CD4-positive, CD25-positive, alpha-beta regulatory T cell (primary cell): ENCODE results near the gene BEND6. TPM values are rescaled to one million over a fixed set of nuclear protein-coding genes. Genes with fewer than 3 reads are reported as not detected.

Source experiments
- ATAC-seq, 2 donors: fragments of 150-1000 bp; cut with Tn5 transposase; one replicate each; pipeline ENCODE4 v1.10.0; 2021; ENCODE audit warnings: low read depth in 2 of 2, moderate number of reproducible peaks in 2 of 2, moderate library complexity in 1 of 2
- DNase-seq, 3 donors: peaks; one replicate each; pipeline versions ENCODE4 v3.0.0 to v3.0.0-alpha.2; 2012 to 2022; ENCODE audit warnings: mixed read lengths in 1 of 3
- H3K27ac ChIP-seq: one replicate; pipeline ENCODE4 v1.7.0; 2013; ENCODE audit warnings: mild to moderate bottlenecking, low read length; ENCODE audit not compliant: insufficient read depth, poor library complexity, severe bottlenecking
- H3K27me3 ChIP-seq: one replicate; pipeline ENCODE4 v1.7.0; 2013; ENCODE audit warnings: low read length; ENCODE audit not compliant: control insufficient read depth, insufficient read depth
- H3K36me3 ChIP-seq: one replicate; pipeline ENCODE4 v1.7.0; 2013; ENCODE audit warnings: mild to moderate bottlenecking, low read length, moderate library complexity; ENCODE audit not compliant: control insufficient read depth, insufficient read depth
- H3K4me1 ChIP-seq: 2 replicates; pipeline ENCODE4 v1.7.0; 2013; ENCODE audit warnings: mild to moderate bottlenecking, low read length; ENCODE audit not compliant: insufficient read depth, control insufficient read depth, poor library complexity, severe bottlenecking
- H3K4me3 ChIP-seq: one replicate; pipeline ENCODE4 v1.7.0; 2013; ENCODE audit warnings: low read depth, mild to moderate bottlenecking, low read length, moderate library complexity
- H3K9me3 ChIP-seq, 2 experiments: 1 replicate in 1 of 2; 2 replicates in 1 of 2; pipeline ENCODE4 v1.7.0; 2013; ENCODE audit warnings: low read length in 2 of 2, mild to moderate bottlenecking in 1 of 2, moderate library complexity in 1 of 2; ENCODE audit not compliant: control insufficient read depth in 2 of 2
- H3K27ac Mint-ChIP-seq, 3 donors: one replicate each; pipeline ENCODE4 v1.8.0; 2020 to 2022; ENCODE audit warnings: mild to moderate bottlenecking in 3 of 3, mixed read lengths in 3 of 3, moderate library complexity in 2 of 3
- H3K27me3 Mint-ChIP-seq: one replicate; pipeline ENCODE4 v1.8.0; 2022; ENCODE audit warnings: mild to moderate bottlenecking, mixed read lengths
- H3K36me3 Mint-ChIP-seq: one replicate; pipeline ENCODE4 v1.8.0; 2020; ENCODE audit warnings: mixed read lengths
- H3K4me1 Mint-ChIP-seq, 4 donors: one replicate each; pipeline ENCODE4 v1.8.0; 2020 to 2022; ENCODE audit warnings: mixed read lengths in 4 of 4, mild to moderate bottlenecking in 1 of 4
- H3K4me3 Mint-ChIP-seq, 4 donors: one replicate each; pipeline ENCODE4 v1.8.0; 2020 to 2022; ENCODE audit warnings: mild to moderate bottlenecking in 4 of 4, mixed read lengths in 4 of 4, moderate library complexity in 3 of 4
- H3K9me3 Mint-ChIP-seq, 7 donors: one replicate each; pipeline ENCODE4 v1.8.0; 2020 to 2022; ENCODE audit warnings: mixed read lengths in 7 of 7, mild to moderate bottlenecking in 3 of 7, moderate library complexity in 2 of 7
- polyA plus RNA-seq, 4 donors: library from polyadenylated mRNA; unstranded; fragments of 300-500 nt; fragmentation: Illumina TruSeq; gene quantifications; one replicate each; pipeline ENCODE4 v1.2.3, GENCODE V29; 2021
- total RNA-seq: library from RNA; stranded (reverse); gene quantifications from one replicate; pipeline ENCODE4 v1.2.3, GENCODE V29; 2022

Gene BEND6
- total and polyA plus RNA-seq, 5 donors from 2014 or later, result not detected

DNA sequence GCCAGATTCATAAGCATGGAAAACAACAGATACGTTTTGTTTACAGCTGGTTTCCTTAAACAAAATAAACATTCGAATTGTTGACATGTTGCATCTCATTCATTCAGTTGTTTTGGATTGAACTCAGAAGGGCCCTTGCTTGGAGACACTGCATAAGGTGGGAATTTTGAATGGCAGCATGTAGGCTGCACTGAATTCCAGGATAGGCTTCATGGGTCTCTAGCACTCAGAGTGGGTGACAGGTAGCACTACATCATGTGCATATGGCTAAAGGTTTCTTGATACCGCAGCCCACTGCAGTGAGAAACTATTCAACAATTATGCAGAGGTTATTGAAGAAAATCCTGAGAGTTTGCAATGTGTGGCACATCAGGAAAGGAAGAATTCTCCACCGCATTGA is 1.6 kb downstream of the BEND6 start:
- peak overlapping the region in 1 of 4 donors; percentile 84 for H3K4me3 Mint-ChIP-seq
- H3K27ac Mint-ChIP-seq, result no peak overlapping the region
- ATAC-seq, result no peak

DNA sequence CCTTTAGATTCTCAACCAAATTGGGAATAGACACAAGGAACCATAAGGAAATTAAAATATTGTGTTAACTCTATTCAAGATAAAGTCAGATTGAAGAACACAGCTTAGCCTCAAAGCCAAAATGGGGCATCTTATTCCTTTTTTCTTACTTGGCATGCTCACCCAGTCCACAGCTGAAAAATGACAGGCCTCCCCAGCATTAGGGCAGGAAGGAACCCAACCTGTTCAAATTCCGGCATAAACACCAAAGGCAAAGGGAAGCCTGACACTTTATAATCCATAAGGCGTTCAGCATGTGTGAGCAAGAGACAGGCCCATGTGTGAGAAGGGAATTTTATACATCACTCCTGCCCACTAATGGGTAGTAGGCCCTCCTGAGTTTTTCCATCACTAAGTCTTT is 2.9 kb downstream of the BEND6 start:
- peaks cover 56% of the 10 kb centered on the region for H3K27me3 Mint-ChIP-seq
- H3K27me3 ChIP-seq, result peaks cover 38% of the 10 kb centered on the region
- peaks cover 21% of the 10 kb centered on the region for H3K4me1 ChIP-seq
- H3K4me3 ChIP-seq, result no peak overlapping the region
- no peaks in the 10 kb centered on the region for H3K9me3 ChIP-seq
- no peak overlapping the region for H3K27ac Mint-ChIP-seq
- H3K27ac ChIP-seq, result no peak overlapping the region
- H3K4me1 Mint-ChIP-seq, result peaks cover 8 to 22% (median 16%) of the 10 kb centered on the region in 4 donors
- ATAC-seq, result no peak
- H3K36me3 Mint-ChIP-seq, result no peaks in the 10 kb centered on the region
- no peaks in the 10 kb centered on the region for H3K36me3 ChIP-seq
- peaks cover 0 to 4% (median 0%) of the 10 kb centered on the region in 7 donors for H3K9me3 Mint-ChIP-seq
- no peak for DNase-seq
- H3K4me3 Mint-ChIP-seq, result no peak overlapping the region

More for the DNA sequence above, 1.6 kb downstream of the BEND6 start:
- no peak for DNase-seq
- Histone ChIP-seq H3K9me3 (no peaks in the 10 kb centered on the region), H3K4me1 (peaks cover 21% of the 10 kb centered on the region), H3K36me3 (no peaks in the 10 kb centered on the region), H3K4me3 (no peak overlapping the region), H3K27me3 (peaks cover 49% of the 10 kb centered on the region), H3K27ac (no peak overlapping the region)
- peaks cover 57% of the 10 kb centered on the region for H3K27me3 Mint-ChIP-seq
- H3K36me3 Mint-ChIP-seq, result no peaks in the 10 kb centered on the region
- peaks cover 12 to 22% (median 16%) of the 10 kb centered on the region in 4 donors for H3K4me1 Mint-ChIP-seq
- H3K9me3 Mint-ChIP-seq, result peaks cover 0 to 4% (median 0%) of the 10 kb centered on the region in 7 donors

DNA sequence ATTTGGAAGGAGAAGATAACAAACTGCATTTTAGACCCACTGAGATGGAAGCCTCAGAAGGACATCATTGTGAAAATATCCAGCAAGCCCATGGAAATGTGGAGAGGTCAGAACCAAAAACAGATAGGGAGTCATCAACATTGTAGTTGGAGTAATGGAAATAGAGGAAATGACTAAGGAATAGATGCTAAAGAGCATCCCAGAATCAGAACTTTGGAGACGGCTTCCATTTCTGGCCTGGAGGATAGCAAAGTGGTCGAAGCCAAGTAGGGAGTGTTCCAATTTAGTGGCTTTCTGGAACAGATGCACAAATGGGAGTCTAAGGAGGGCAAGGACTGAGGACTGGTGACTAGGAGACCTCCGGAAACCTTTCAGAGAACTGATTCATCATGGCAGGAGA is 3.6 kb downstream of the BEND6 start:
- Mint-ChIP-seq H3K36me3 (no peaks in the 10 kb centered on the region), H3K9me3 (peaks cover 0 to 4% (median 0%) of the 10 kb centered on the region in 7 donors), H3K27ac (no peak overlapping the region), H3K4me1 (peaks cover 4 to 17% (median 13%) of the 10 kb centered on the region in 4 donors), H3K4me3 (no peak overlapping the region), H3K27me3 (peaks cover 50% of the 10 kb centered on the region)
- Histone ChIP-seq H3K27me3 (peaks cover 32% of the 10 kb centered on the region), H3K9me3 (no peaks in the 10 kb centered on the region), H3K36me3 (no peaks in the 10 kb centered on the region), H3K27ac (no peak overlapping the region), H3K4me3 (no peak overlapping the region), H3K4me1 (peaks cover 20% of the 10 kb centered on the region)
- ATAC-seq (no peak), DNase-seq (no peak)

DNA sequence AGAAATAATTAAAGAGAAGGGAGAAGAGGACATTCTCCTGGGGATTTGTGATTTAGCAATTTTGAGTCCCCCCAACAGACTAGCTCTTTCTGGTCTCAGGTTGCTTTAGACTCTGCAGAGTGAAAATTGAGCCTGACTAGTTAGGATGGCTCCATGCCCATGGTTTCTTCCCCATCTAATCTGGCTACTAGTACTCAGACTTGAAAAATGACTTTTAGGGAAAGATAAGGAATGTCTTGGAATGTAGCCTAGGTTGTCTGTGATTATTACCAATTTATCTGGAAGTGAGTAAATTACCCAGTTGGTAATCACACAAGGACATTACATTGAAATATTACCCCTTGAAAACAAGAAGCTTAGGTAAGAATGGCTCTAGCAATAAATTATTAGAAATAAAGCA is 4.2 kb downstream of the BEND6 start:
- Histone ChIP-seq H3K27ac (no peak overlapping the region), H3K4me3 (no peak overlapping the region), H3K36me3 (no peaks in the 10 kb centered on the region), H3K9me3 (no peaks in the 10 kb centered on the region), H3K27me3 (peaks cover 30% of the 10 kb centered on the region), H3K4me1 (peaks cover 14% of the 10 kb centered on the region)
- peaks cover 0 to 4% (median 0%) of the 10 kb centered on the region in 7 donors for H3K9me3 Mint-ChIP-seq
- H3K4me3 Mint-ChIP-seq, result no peak overlapping the region
- ATAC-seq, result no peak
- H3K27ac Mint-ChIP-seq, result no peak overlapping the region
- no peak for DNase-seq
- H3K4me1 Mint-ChIP-seq, result peaks cover 4 to 11% (median 8%) of the 10 kb centered on the region in 4 donors
- H3K27me3 Mint-ChIP-seq, result peaks cover 44% of the 10 kb centered on the region
- no peaks in the 10 kb centered on the region for H3K36me3 Mint-ChIP-seq

DNA sequence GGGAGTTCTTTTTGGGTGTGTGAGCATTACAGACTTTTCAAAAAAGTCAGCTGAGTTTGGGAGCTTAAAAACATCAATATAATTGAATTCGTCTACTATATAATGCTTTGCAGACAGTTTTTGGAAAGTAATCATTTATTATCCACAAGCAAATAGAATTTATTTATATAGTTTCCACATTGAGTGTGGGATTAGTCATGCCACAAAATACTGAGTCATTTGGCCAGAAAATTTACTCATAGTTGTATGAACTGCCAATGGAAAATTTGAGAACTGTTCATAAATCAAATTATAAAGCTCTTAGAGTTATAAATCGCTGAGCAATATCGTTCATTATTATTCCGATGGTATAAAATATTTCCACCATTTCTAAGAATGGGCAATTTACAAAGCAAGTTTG is 5.0 kb downstream of the BEND6 start:
- peaks cover 4 to 8% (median 6%) of the 10 kb centered on the region in 4 donors for H3K4me1 Mint-ChIP-seq
- peaks cover 40% of the 10 kb centered on the region for H3K27me3 Mint-ChIP-seq
- Histone ChIP-seq H3K36me3 (no peaks in the 10 kb centered on the region), H3K27ac (no peak overlapping the region), H3K9me3 (no peaks in the 10 kb centered on the region), H3K4me3 (no peak overlapping the region), H3K4me1 (peaks cover 9% of the 10 kb centered on the region), H3K27me3 (peaks cover 30% of the 10 kb centered on the region)
- DNase-seq (no peak), ATAC-seq (no peak)
- H3K36me3 Mint-ChIP-seq, result no peaks in the 10 kb centered on the region
- H3K4me3 Mint-ChIP-seq, result no peak overlapping the region
- H3K27ac Mint-ChIP-seq, result no peak overlapping the region
- peaks cover 0 to 5% (median 0%) of the 10 kb centered on the region in 7 donors for H3K9me3 Mint-ChIP-seq

DNA sequence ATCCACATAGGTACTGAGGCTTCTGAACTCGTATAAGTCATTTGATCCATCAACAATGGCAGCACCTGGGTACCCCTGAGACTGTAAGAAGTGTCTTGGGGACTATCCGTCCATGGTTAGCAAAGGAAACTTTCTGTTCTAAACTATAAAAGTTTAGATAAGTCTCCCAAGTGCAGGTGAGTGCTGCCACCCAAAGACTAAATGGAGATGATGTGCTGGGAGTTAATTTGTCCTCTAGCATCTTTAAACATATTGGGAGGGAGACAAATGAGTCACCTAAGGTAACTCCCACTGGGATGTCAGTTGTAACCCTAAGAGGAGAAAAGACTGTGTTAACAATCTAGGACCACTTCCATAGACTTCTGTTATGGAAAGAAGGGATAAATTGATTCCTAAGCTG is 6.2 kb downstream of the BEND6 start:
- DNase-seq, result no peak

DNA sequence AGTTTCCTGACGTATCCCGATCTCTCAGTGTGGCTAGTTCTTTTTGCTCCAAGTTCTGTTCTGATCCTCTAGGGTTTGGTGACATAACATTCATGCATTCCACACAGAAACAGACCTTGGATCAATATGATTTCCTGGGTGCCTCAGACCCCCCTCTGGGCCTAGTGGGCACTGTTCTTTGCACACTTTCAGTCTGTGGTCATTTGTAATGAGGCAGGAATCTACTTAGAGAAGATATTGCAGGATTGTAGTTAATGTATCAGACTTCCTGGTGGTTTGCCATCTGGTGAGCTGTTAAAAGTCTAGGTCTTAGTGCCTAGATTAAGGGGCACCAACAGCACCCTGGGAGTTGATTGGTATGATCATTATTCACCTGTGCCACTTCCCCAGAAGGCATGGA is 7.5 kb downstream of the BEND6 start:
- Mint-ChIP-seq H3K27me3 (peaks cover 22% of the 10 kb centered on the region), H3K9me3 (peaks cover 0 to 5% (median 0%) of the 10 kb centered on the region in 7 donors), H3K4me1 (peaks cover 0 to 2% (median 0%) of the 10 kb centered on the region in 4 donors), H3K36me3 (no peaks in the 10 kb centered on the region), H3K27ac (no peak overlapping the region), H3K4me3 (no peak overlapping the region)
- Histone ChIP-seq H3K4me1 (no peaks in the 10 kb centered on the region), H3K4me3 (no peak overlapping the region), H3K9me3 (no peaks in the 10 kb centered on the region), H3K36me3 (no peaks in the 10 kb centered on the region), H3K27me3 (peaks cover 16% of the 10 kb centered on the region), H3K27ac (no peak overlapping the region)
- ATAC-seq (no peak), DNase-seq (no peak)

More for the DNA sequence above, 6.2 kb downstream of the BEND6 start:
- Histone ChIP-seq H3K27ac (no peak overlapping the region), H3K36me3 (no peaks in the 10 kb centered on the region), H3K4me1 (no peaks in the 10 kb centered on the region), H3K4me3 (no peak overlapping the region), H3K27me3 (peaks cover 26% of the 10 kb centered on the region), H3K9me3 (no peaks in the 10 kb centered on the region)
- Mint-ChIP-seq H3K9me3 (peaks cover 0 to 5% (median 0%) of the 10 kb centered on the region in 7 donors), H3K4me1 (peaks cover 0 to 2% (median 0%) of the 10 kb centered on the region in 4 donors), H3K4me3 (no peak overlapping the region), H3K27ac (no peak overlapping the region), H3K27me3 (peaks cover 30% of the 10 kb centered on the region), H3K36me3 (no peaks in the 10 kb centered on the region)
- ATAC-seq, result no peak

DNA sequence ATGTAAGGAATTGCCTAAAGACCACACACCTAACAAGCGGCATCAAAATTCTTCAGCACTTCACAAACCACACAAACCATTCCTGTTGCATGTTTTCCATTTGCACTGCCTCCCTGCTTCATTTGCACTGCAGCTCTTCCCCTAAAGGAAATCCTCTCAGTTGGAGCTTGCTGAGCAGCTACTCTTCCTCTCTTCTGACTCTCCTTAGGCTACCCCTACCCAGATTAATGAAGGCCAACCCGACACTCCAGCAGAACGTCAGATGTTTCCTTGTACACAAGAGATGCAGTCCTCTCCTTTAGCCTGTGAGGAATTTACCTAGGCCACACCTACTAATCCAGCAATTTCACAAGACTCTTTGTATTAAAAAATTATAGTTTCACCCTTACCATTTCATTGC is 8.1 kb downstream of the BEND6 start:
- Histone ChIP-seq H3K4me3 (no peak overlapping the region), H3K4me1 (no peaks in the 10 kb centered on the region), H3K27ac (no peak overlapping the region), H3K9me3 (no peaks in the 10 kb centered on the region), H3K27me3 (peaks cover 12% of the 10 kb centered on the region), H3K36me3 (no peaks in the 10 kb centered on the region)
- H3K36me3 Mint-ChIP-seq, result no peaks in the 10 kb centered on the region
- H3K4me3 Mint-ChIP-seq, result no peak overlapping the region
- peaks cover 19% of the 10 kb centered on the region for H3K27me3 Mint-ChIP-seq
- H3K9me3 Mint-ChIP-seq, result peaks cover 0 to 5% (median 0%) of the 10 kb centered on the region in 7 donors
- no peak overlapping the region for H3K27ac Mint-ChIP-seq
- peaks cover 0 to 2% (median 0%) of the 10 kb centered on the region in 4 donors for H3K4me1 Mint-ChIP-seq
- DNase-seq, result peak in 1 of 3 donors; percentile 1
- ATAC-seq, result no peak
